HCT116 (cell line): Measurements from ENCODE around the gene ERAL1. TPM values are rescaled to one million over a fixed set of nuclear protein-coding genes. Genes with fewer than 3 reads are reported as not detected.

Source experiments
- ATAC-seq: fragments of 200-7000 bp; cut with Tn5 transposase; 2 replicates; pipeline ENCODE4 v1.9.1; 2020; ENCODE audit warnings: mild to moderate bottlenecking, moderate library complexity
- BruUV-seq: library from RNA; stranded (reverse); fragments of 400-500 nt; replicated peaks from 2 replicates; lab custom pipeline; 2021; lab: Mats Ljungman, UMichigan
- CTCF ChIA-PET: fragments of 300-600 bp; sonication (Branson Sonifier 250); formaldehyde crosslinking; loops from one replicate; lab custom pipeline; 2021; ENCODE audit warnings: antibody characterized with exemption; lab: Charles Lee
- POLR2A ChIA-PET: fragments of 300-600, 350-600 bp; sonication (Branson Sonifier 250); formaldehyde crosslinking; loops from one replicate; lab custom pipeline; 2021; ENCODE audit warnings: antibody characterized with exemption; lab: Charles Lee
- RAD21 ChIA-PET, 2 experiments: fragments of 300-600 bp; sonication (Branson Sonifier 250); formaldehyde crosslinking; loops; one replicate each; lab custom pipeline; 2023; ENCODE audit warnings: low total read pairs in 2 of 2; ENCODE audit not compliant: uncharacterized antibody in 2 of 2, unreplicated experiment in 2 of 2, low non-redundant PET in 1 of 2; lab: Charles Lee
- DNase-seq: peaks from one replicate; pipeline ENCODE4 v3.0.0-alpha.2; 2010; ENCODE audit warnings: low read depth, low spot score
- H2AFZ ChIP-seq: fragments of 200-600 bp; shearing (Covaris generic), sonication (generic); 2 replicates; pipeline ENCODE4 v1.6.1; 2017; ENCODE audit warnings: low read depth, mixed run types, mixed read lengths, antibody characterized with exemption, low read length; ENCODE audit not compliant: poor library complexity, severe bottlenecking
- H3K27ac ChIP-seq: 2 replicates; pipeline ENCODE4 v1.5.1; 2012; ENCODE audit warnings: low read depth, low read length
- H3K27me3 ChIP-seq: fragments of 200-600 bp; sonication (generic); 2 replicates; pipeline ENCODE4 v1.6.1; 2016; ENCODE audit warnings: mixed run types, low read length, mixed read lengths; ENCODE audit not compliant: insufficient read depth
- H3K36me3 ChIP-seq, 2 experiments: fragments of 200-500 bp in 1 of 2; fragments of 200-600 bp in 1 of 2; sonication (Bioruptor generic) in 1 of 2; sonication (generic) in 1 of 2; 2 replicates each; pipeline versions ENCODE4 v1.5.1 to v1.6.1; 2014 to 2016; ENCODE audit warnings: low read length in 2 of 2, inconsistent platforms in 1 of 2, mixed read lengths in 1 of 2, mixed run types in 1 of 2; ENCODE audit not compliant: insufficient read depth in 2 of 2, control insufficient read depth in 1 of 2
- H3K4me1 ChIP-seq, 2 experiments: fragments of 200-600 bp in 1 of 2; sonication (generic) in 1 of 2; 2 replicates each; pipeline versions ENCODE4 v1.5.1 to v1.6.1; 2012 to 2017; ENCODE audit warnings: low read length in 2 of 2, inconsistent platforms in 1 of 2, mild to moderate bottlenecking in 1 of 2, mixed read lengths in 1 of 2, mixed run types in 1 of 2, moderate library complexity in 1 of 2; ENCODE audit not compliant: insufficient read depth in 2 of 2, control insufficient read depth in 1 of 2
- H3K4me2 ChIP-seq: fragments of 200-600 bp; sonication (generic); 2 replicates; pipeline ENCODE4 v1.6.1; 2017; ENCODE audit warnings: mixed run types, low read length, mixed read lengths
- H3K4me3 ChIP-seq, 2 experiments: fragments of 200-600 bp in 1 of 2; sonication (generic) in 1 of 2; replicated peaks in 1 of 2; 2 replicates each; pipeline ENCODE4 v1.5.1; 2011 to 2016; ENCODE audit warnings: low read length in 2 of 2, control low read depth in 1 of 2, low read depth in 1 of 2, mild to moderate bottlenecking in 1 of 2, mixed read lengths in 1 of 2, mixed run types in 1 of 2
- H3K79me2 ChIP-seq: fragments of 200-600 bp; sonication (generic); 2 replicates; pipeline ENCODE4 v1.6.1; 2017; ENCODE audit warnings: mild to moderate bottlenecking, mixed run types, low read length, moderate library complexity, mixed read lengths; ENCODE audit not compliant: insufficient read depth
- H3K9ac ChIP-seq: fragments of 200-600 bp; sonication (generic); 2 replicates; pipeline ENCODE4 v1.6.1; 2016; ENCODE audit warnings: low read length, mixed read lengths
- H3K9me2 ChIP-seq: fragments of 200-600 bp; sonication (generic), shearing (Covaris generic); 2 replicates; pipeline ENCODE4 v1.6.1; 2017; ENCODE audit warnings: mixed run types, mild to moderate bottlenecking, moderate library complexity; ENCODE audit not compliant: insufficient read depth
- H3K9me3 ChIP-seq, 2 experiments: fragments of 200-500 bp in 1 of 2; fragments of 200-600 bp in 1 of 2; sonication (Bioruptor generic) in 1 of 2; sonication (generic) in 1 of 2; 2 replicates each; pipeline ENCODE4 v1.6.1; 2014 to 2017; ENCODE audit warnings: low read length in 2 of 2, mixed read lengths in 2 of 2, inconsistent platforms in 1 of 2, low read depth in 1 of 2, mild to moderate bottlenecking in 1 of 2, mixed run types in 1 of 2, moderate library complexity in 1 of 2; ENCODE audit not compliant: control insufficient read depth in 1 of 2, insufficient read depth in 1 of 2
- H4K20me1 ChIP-seq: fragments of 200-600 bp; sonication (generic), shearing (Covaris generic); 2 replicates; pipeline ENCODE4 v1.6.1; 2017; ENCODE audit warnings: mixed run types, mild to moderate bottlenecking, moderate library complexity; ENCODE audit not compliant: insufficient read depth
- CBX3 ChIP-seq: IDR thresholded peaks from 2 replicates; pipeline ENCODE4 v1.6.1; 2012; ENCODE audit warnings: low read depth
- CTCF ChIP-seq, 3 experiments: fragments of 200-600 bp in 1 of 3; sonication (generic) in 1 of 3; IDR thresholded peaks in 2 of 3; conservative IDR thresholded peaks in 1 of 3; 2 replicates each; pipeline ENCODE4 v1.5.1; 2012 to 2017; ENCODE audit warnings: low read depth in 2 of 3, low read length in 2 of 3, antibody characterized with exemption in 1 of 3, borderline replicate concordance in 1 of 3, control low read depth in 1 of 3, mild to moderate bottlenecking in 1 of 3, mixed read lengths in 1 of 3, mixed run types in 1 of 3, moderate library complexity in 1 of 3; ENCODE audit not compliant: insufficient read depth in 1 of 3
- ELF1 ChIP-seq: IDR thresholded peaks from 2 replicates; pipeline ENCODE4 v1.6.1; 2012; ENCODE audit warnings: low read depth, borderline replicate concordance
- EZH2 ChIP-seq: fragments of 200-600 bp; sonication (generic); IDR thresholded peaks from 2 replicates; pipeline ENCODE4 v1.6.1; 2017; ENCODE audit warnings: antibody characterized with exemption, mixed run types
- FOSL1 ChIP-seq: IDR thresholded peaks from 2 replicates; pipeline ENCODE4 v1.6.1; 2012; ENCODE audit warnings: low read depth
- JUND ChIP-seq: IDR thresholded peaks from 2 replicates; pipeline ENCODE4 v1.6.1; 2012
- MAX ChIP-seq: IDR thresholded peaks from 2 replicates; pipeline ENCODE4 v1.6.1; 2012
- POLR2A ChIP-seq: IDR thresholded peaks from 2 replicates; pipeline ENCODE4 v1.7.0; 2011; ENCODE audit warnings: borderline replicate concordance; ENCODE audit not compliant: insufficient read depth, insufficient read length; ENCODE audit errors: extremely low read depth
- POLR2AphosphoS5 ChIP-seq: IDR thresholded peaks from 2 replicates; pipeline ENCODE4 v1.6.1; 2011; ENCODE audit warnings: mild to moderate bottlenecking, low read depth, low read length, moderate library complexity
- RAD21 ChIP-seq: IDR thresholded peaks from 2 replicates; pipeline ENCODE4 v1.6.1; 2012; ENCODE audit warnings: low read depth, mild to moderate bottlenecking
- TCF7L2 ChIP-seq: IDR thresholded peaks from 2 replicates; pipeline ENCODE4 v1.7.0; 2011; ENCODE audit warnings: borderline replicate concordance, inconsistent platforms; ENCODE audit not compliant: insufficient read depth, insufficient read length; ENCODE audit errors: extremely low read depth
- YY1 ChIP-seq: IDR thresholded peaks from 2 replicates; pipeline ENCODE4 v1.6.1; 2011; ENCODE audit warnings: low read length, low read depth, moderate library complexity, mild to moderate bottlenecking; ENCODE audit not compliant: insufficient replicate concordance; ENCODE audit errors: extremely low read depth
- ZBTB33 ChIP-seq: IDR thresholded peaks from 2 replicates; pipeline ENCODE4 v1.6.1; 2011; ENCODE audit warnings: mild to moderate bottlenecking, low read length, moderate library complexity; ENCODE audit not compliant: insufficient replicate concordance; ENCODE audit errors: extremely low read depth
- ZNF274 ChIP-seq: fragments of 200-500 bp; sonication (Bioruptor generic); IDR thresholded peaks from 2 replicates; pipeline ENCODE4 v1.6.1; 2014; ENCODE audit warnings: mild to moderate bottlenecking, low read depth, low read length, inconsistent platforms
- intact Hi-C: fragments of 100-400 bp; cut with micrococcal nuclease; formaldehyde crosslinking; loops from 2 replicates; pipeline ENCODE4 v1.10.0; 2022
- total RNA-seq: library from RNA; stranded (reverse); gene quantifications from one replicate; pipeline ENCODE4 v1.2.1, GENCODE V29; 2021; ENCODE audit not compliant: unreplicated experiment

Gene ERAL1
- total RNA-seq, 1 experiment from 2014 or later = 52.0 TPM

- TF ChIP-seq JUND = peak; percentile 57
- TF ChIP-seq MAX = peak; percentile 46; the same call in 1 of the 2 replicates
- peak; percentile 54 for TF ChIP-seq FOSL1
- no peak for TF ChIP-seq EZH2
- TF ChIP-seq ZNF274 = no peak
- 0 out of 2 replicates have a peak, but pooled peaks have one; percentile 4 for TF ChIP-seq RAD21
These were observed 46.7 kb upstream of the ERAL1 start (continued) for GRCh38 chr17:28807925-28808634.

GRCh38 chr17:28810437-28810836, 44.4 kb upstream of the ERAL1 start:
- ChIA-PET RAD21 (interaction anchor here in 1 of 2 experiments (1.8 kb wide), 1 partner anchor 47 kb away, joined by 5 read pairs; no protein-coding TSS in a partner anchor), POLR2A (interaction anchor here (0.9 to 1.9 kb wide), 3 partner anchors 20 to 83 kb away, joined by 3 to 4 read pairs (median 3); no protein-coding TSS in a partner anchor), CTCF (interaction anchor here (1.2 to 1.6 kb wide), 2 partner anchors 47 to 83 kb away, joined by 4 to 5 read pairs; no protein-coding TSS in a partner anchor)
- ATAC-seq (no peak), DNase-seq (no peak)
- Histone ChIP-seq H3K9me3 (no peaks in the 10 kb centered on the region), H3K9me2 (no peaks in the 10 kb centered on the region), H3K4me2 (peak overlapping the region; percentile 87), H3K79me2 (peaks cover 75% of the 10 kb centered on the region), H3K36me3 (peaks cover 0 to 7% of the 10 kb centered on the region in 2 experiments; a peak in 1 of 4 replicates), H3K4me3 (no peak overlapping the region), H3K4me1 (peaks cover 62 to 67% of the 10 kb centered on the region in 2 experiments), H3K27me3 (no peaks in the 10 kb centered on the region), H2AFZ (no peak overlapping the region), H4K20me1 (no peaks in the 10 kb centered on the region), H3K9ac (peak overlapping the region; percentile 91; the same call in 1 of the 2 replicates), H3K27ac (peak overlapping the region; percentile 95; the same call in 1 of the 2 replicates)
- TF ChIP-seq YY1 (no peak), POLR2AphosphoS5 (no peak), CBX3 (no peak), ZBTB33 (no peak), RAD21 (no peak), ELF1 (no peak), TCF7L2 (no peak), CTCF (IDR thresholded peaks at IDR 0.05 in 2 of 3, conservative IDR thresholded peaks at IDR 0.05 in 1 of 3; ENCODE audit: borderline replicate concordance in 1 of 3, insufficient read depth in 1 of 3, low read depth in 2 of 3, low read length in 2 of 3) (no peak), EZH2 (no peak), POLR2A (no peak)
- BruUV-seq = no TSS peak
- intact Hi-C loops = no loop called here
